HEK293T (cell line): ENCODE data around the gene HOXD13.

ENCODE experiments used
- ARNT ChIP-seq: fragments of 450-650 bp; IDR thresholded peaks from 2 replicates; pipeline ENCODE4 v1.6.1; 2017; ENCODE audit warnings: mild to moderate bottlenecking
- BHLHE40 ChIP-seq: fragments of 450-650 bp; IDR thresholded peaks from 2 replicates; pipeline ENCODE4 v1.6.1; 2016; ENCODE audit warnings: mild to moderate bottlenecking, moderate library complexity, borderline replicate concordance
- ELF4 ChIP-seq: fragments of 450-650 bp; IDR thresholded peaks from 2 replicates; pipeline ENCODE4 v1.6.1; 2017; ENCODE audit warnings: antibody characterized with exemption
- FOXA1 ChIP-seq: fragments of 450-650 bp; IDR thresholded peaks from 2 replicates; pipeline ENCODE4 v1.6.1; 2016; ENCODE audit warnings: mild to moderate bottlenecking
- FOXK2 ChIP-seq: fragments of 450-650 bp; IDR thresholded peaks from 2 replicates; pipeline ENCODE4 v1.6.1; 2016; ENCODE audit warnings: mild to moderate bottlenecking
- FOXM1 ChIP-seq: fragments of 450-650 bp; IDR thresholded peaks from 2 replicates; pipeline ENCODE4 v1.6.1; 2017; ENCODE audit warnings: mild to moderate bottlenecking, borderline replicate concordance
- HDGF ChIP-seq: fragments of 450-650 bp; IDR thresholded peaks from 2 replicates; pipeline ENCODE4 v1.6.1; 2017; ENCODE audit warnings: antibody characterized with exemption, borderline replicate concordance
- L3MBTL2 ChIP-seq: fragments of 450-650 bp; conservative IDR thresholded peaks from 2 replicates; pipeline ENCODE4 v1.6.1; 2016; ENCODE audit warnings: mild to moderate bottlenecking
- LEF1 ChIP-seq: fragments of 450-650 bp; IDR thresholded peaks from 2 replicates; pipeline ENCODE4 v1.6.1; 2017; ENCODE audit warnings: mild to moderate bottlenecking, borderline replicate concordance
- NFRKB ChIP-seq: fragments of 450-650 bp; IDR thresholded peaks from 2 replicates; pipeline ENCODE4 v1.6.1; 2016; ENCODE audit warnings: mild to moderate bottlenecking, moderate library complexity
- SP1 ChIP-seq: fragments of 450-650 bp; IDR thresholded peaks from 2 replicates; pipeline ENCODE4 v1.6.1; 2017
- TARDBP ChIP-seq: fragments of 450-650 bp; IDR thresholded peaks from 2 replicates; pipeline ENCODE4 v1.6.1; 2016
- ZNF384 ChIP-seq: fragments of 450-650 bp; IDR thresholded peaks from 2 replicates; pipeline ENCODE4 v1.6.1; 2016

DNA sequence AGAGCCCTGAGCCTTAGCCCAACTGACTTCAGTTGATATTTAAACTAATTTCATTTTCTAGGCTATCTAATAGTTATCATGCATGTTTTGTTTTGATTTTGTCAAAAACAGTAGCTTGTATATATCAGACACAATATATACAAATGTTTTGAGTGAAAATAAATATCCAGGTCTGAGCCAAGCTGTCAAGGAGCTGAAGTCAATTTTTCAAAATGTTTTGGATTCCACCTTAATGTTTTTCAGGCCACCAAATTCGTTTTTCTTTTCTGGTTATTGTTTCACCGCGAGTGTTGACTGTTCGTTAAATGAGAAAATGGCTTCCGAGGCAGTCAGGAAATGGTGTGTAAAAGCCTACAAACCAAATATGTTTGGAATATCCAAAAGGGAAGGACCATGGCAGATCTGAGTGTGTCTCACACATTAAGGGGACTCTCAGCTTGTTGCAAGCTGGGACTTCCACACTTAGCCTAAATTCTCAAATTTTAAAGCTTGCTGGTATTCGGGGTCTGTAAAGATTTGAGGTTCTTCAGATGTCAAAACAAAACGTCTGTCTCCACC, 9.9 kb downstream of the HOXD13 start:
- TF ChIP-seq FOXK2 (no peak), ELF4 (no peak), SP1 (no peak), BHLHE40 (no peak), FOXA1 (no peak), ARNT (no peak), TARDBP (no peak), FOXM1 (no peak), HDGF (no peak), L3MBTL2 (no peak), LEF1 (no peak), NFRKB (no peak), ZNF384 (no peak)
